GM06990 (cell line): Measurements from ENCODE around the gene CPVL.

Experiments
- DNase-seq: peaks from one replicate; pipeline ENCODE4 v3.0.0-alpha.2; 2011; ENCODE audit not compliant: insufficient read length; ENCODE audit errors: extremely low read depth
- H3K27me3 ChIP-seq: replicated peaks from 2 replicates; pipeline ENCODE4 v1.6.0; 2011; ENCODE audit warnings: low read length; ENCODE audit not compliant: control insufficient read depth, insufficient read depth
- H3K36me3 ChIP-seq: 2 replicates; pipeline ENCODE4 v1.5.1; 2011; ENCODE audit warnings: low read length; ENCODE audit not compliant: control insufficient read depth, insufficient read depth
- H3K4me3 ChIP-seq: replicated peaks from 2 replicates; pipeline ENCODE4 v1.5.1; 2011; ENCODE audit warnings: low read depth, mild to moderate bottlenecking, control low read depth, low read length
- TF ChIP-seq, protein P1 (sequence below): IDR thresholded peaks from 2 replicates; pipeline ENCODE4 v1.5.1; 2011; ENCODE audit warnings: low read length, control low read depth, mild to moderate bottlenecking, inconsistent platforms; ENCODE audit not compliant: insufficient read depth, poor library complexity, severe bottlenecking

The CPVL gene

DNA sequence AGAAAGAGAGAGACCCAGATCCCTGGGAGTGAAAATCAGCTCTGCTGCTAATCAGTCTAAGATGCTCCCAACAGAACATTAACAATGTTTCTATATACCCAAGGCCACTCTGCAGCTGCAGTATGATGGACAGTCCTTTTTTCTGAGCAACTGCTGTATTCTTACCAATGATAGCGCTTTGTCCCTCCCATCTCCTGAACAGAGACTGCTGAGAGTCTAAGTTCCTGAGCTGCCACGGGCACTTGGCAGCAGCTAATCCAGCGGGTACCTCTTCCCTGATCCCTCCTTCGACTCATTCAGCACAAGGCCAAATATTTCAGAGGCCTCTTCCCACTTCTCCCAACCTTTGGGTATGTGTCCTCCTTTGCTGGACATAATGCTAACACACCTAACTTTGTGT, 7.7 kb downstream of the CPVL start:
- TF ChIP-seq, protein P1, sequence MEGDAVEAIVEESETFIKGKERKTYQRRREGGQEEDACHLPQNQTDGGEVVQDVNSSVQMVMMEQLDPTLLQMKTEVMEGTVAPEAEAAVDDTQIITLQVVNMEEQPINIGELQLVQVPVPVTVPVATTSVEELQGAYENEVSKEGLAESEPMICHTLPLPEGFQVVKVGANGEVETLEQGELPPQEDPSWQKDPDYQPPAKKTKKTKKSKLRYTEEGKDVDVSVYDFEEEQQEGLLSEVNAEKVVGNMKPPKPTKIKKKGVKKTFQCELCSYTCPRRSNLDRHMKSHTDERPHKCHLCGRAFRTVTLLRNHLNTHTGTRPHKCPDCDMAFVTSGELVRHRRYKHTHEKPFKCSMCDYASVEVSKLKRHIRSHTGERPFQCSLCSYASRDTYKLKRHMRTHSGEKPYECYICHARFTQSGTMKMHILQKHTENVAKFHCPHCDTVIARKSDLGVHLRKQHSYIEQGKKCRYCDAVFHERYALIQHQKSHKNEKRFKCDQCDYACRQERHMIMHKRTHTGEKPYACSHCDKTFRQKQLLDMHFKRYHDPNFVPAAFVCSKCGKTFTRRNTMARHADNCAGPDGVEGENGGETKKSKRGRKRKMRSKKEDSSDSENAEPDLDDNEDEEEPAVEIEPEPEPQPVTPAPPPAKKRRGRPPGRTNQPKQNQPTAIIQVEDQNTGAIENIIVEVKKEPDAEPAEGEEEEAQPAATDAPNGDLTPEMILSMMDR, result no peak
- H3K4me3 ChIP-seq, result no peak overlapping the region
- H3K36me3 ChIP-seq, result no peaks in the 10 kb centered on the region
- H3K27me3 ChIP-seq, result no peaks in the 10 kb centered on the region; the same call in 1 of the 2 replicates
- DNase-seq, result no peak

DNA sequence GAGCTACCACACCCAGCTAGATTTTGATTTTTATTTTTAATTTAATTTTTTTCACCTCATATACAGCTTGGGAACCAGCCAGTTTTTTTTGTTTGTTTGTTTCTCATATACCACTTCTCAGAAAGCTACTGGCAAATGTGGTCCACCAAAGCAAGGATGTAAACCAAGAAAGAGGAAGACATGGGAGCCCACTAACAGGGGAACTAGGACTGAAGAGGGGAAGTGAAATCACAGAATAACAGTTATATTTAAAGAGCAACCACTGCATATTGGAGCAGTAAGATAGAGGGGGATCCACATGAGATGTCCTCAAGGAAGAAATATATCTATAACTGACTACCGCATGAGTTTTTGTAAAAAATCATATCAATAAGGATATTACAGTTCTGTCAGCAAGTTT, 10.5 kb downstream of the CPVL start:
- DNase-seq, result peak; percentile 2
- TF ChIP-seq, protein P1, result no peak
- Histone ChIP-seq H3K4me3 (no peak overlapping the region), H3K27me3 (no peaks in the 10 kb centered on the region; the same call in none of the 2 replicates), H3K36me3 (no peaks in the 10 kb centered on the region)

DNA sequence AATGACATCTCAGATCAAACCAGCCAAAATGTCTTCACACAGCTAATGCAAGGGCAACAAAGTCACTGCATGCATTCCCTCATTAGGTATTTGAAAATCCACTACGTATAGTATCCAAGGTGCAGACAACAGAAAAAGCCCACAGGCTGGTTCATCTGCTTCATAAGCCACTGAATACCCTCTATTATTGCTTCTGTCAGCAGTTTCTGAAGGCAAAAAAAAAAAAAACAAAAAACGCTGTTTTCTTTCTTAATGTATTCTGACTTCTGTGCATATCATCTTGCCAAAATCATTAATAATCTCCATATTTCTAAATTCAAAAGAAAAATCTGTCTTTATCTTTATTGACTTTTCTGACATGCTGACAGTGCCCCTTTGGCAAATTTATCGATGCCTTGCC, 13.4 kb downstream of the CPVL start:
- Histone ChIP-seq H3K36me3 (no peaks in the 10 kb centered on the region), H3K4me3 (no peak overlapping the region), H3K27me3 (no peaks in the 10 kb centered on the region; the same call in 1 of the 2 replicates)
- no peak for DNase-seq
- TF ChIP-seq, protein P1, result no peak

DNA sequence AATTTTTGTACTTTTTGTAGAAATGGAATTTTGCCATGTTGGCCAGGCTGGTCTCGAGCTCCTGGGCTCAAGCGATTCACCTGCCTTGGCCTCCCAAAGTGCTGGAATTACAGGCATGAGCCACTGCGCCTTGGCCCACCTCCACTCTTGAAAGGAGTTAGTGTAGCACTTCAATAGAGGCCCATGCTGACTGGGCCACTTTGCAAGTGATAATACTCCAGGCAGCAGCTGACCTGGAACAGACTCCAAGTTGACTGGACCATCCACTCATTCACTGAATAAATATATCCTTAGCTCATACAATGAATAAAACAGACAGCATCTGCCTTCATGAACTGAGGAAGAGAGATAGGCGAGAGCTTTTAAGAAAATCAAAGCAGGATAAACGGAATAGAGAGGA, 14.7 kb downstream of the CPVL start:
- Histone ChIP-seq H3K36me3 (no peaks in the 10 kb centered on the region), H3K4me3 (no peak overlapping the region), H3K27me3 (no peaks in the 10 kb centered on the region; the same call in 1 of the 2 replicates)
- DNase-seq, result no peak
- TF ChIP-seq, protein P1, result no peak

DNA sequence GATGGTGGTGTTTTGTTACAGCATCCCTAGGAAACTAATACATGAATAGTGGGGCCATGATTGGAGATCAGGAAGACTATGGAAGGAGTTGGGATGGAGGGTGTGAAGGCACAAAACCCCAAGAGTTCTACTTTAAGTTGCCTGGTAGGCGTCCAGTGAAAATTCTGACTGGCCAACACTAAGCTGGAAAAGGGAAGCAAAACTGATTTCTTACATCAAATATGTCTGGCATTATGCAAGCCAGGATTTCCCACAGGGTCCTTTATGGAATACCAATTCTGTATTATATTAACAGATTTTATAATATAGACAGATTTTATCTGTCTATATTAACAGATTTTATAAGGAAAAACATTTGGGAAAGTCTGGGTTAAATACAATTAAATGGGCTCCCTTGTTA, 16.2 kb downstream of the CPVL start:
- no peak overlapping the region for H3K4me3 ChIP-seq
- TF ChIP-seq, protein P1, result no peak
- H3K36me3 ChIP-seq, result no peaks in the 10 kb centered on the region
- H3K27me3 ChIP-seq, result no peaks in the 10 kb centered on the region; the same call in 1 of the 2 replicates
- DNase-seq, result no peak

DNA sequence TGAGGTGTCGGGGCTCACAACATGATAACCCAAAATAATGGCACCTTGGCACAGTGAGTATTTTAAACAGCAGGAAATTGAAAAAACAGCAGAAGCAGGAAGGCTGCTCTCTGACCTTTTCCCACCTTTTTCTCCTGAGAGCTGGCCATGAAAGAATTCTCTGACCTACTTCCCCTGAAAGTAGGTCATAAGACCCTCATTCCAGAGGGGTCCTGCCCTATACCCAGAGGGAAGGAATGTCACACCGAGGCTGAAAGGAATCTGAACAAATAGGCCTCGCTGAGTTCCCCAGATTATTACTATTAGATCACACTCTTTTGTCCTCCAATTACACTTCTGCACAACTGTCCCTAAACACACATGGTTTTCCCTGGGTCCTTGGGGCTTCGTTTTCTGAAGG, 18.8 kb downstream of the CPVL start:
- no peak overlapping the region for H3K4me3 ChIP-seq
- no peaks in the 10 kb centered on the region for H3K36me3 ChIP-seq
- DNase-seq, result no peak
- TF ChIP-seq, protein P1, result no peak
- H3K27me3 ChIP-seq, result no peaks in the 10 kb centered on the region; the same call in 1 of the 2 replicates
